GM12873 (cell line): ENCODE results near the gene CES3.
A peak's percentile ranks its signal among the peaks of the same experiment; 100 is the strongest.

Source experiments
- TF ChIP-seq, protein P1 (sequence below): IDR thresholded peaks from 2 replicates; pipeline ENCODE4 v1.5.1; 2012; ENCODE audit warnings: low read depth, mild to moderate bottlenecking, moderate library complexity, low read length, control low read depth; ENCODE audit not compliant: insufficient read depth; ENCODE audit errors: missing control alignments

CES3 gene

DNA sequence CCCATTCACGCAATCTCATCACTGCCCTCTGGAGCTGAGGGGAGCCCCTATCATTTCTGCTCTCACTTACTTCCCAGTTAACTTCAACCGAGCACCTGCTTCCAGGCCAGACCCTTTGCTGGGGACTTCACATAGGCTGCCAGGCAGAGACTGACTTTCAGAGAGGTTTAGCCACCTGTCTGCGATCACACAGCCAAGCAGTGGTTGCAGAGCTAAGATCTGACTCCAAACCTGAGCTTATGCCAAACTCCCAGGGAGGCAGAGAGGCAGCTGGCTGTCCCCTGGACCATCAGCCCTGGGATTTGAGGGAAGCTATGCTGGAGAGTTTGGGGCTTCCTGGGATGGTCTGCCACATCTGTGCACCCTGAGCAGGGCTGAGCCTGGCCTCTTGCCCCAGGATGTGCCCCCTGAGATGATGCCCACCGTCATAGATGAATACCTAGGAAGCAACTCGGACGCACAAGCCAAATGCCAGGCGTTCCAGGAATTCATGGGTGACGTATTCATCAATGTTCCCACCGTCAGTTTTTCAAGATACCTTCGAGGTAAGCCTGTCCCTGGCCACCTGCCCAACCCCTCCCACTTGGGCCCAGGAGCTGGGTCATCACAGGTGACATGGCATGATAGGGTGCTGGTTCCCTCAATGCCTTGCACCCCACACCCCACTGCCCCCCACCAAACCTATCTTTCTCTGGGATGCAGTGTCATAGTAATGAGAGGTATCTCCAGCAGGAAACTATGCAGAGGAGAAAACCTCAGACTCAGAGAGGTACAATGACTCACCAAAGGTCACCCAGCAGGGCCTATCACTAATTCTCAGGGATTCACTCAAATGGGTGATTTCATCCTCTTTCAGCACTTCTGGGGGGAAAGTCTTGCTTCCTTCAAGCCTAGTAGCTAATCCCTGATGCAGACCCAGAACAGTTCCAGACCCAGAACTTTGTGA, 10.0 kb downstream of the CES3 start:
- TF ChIP-seq, protein P1, sequence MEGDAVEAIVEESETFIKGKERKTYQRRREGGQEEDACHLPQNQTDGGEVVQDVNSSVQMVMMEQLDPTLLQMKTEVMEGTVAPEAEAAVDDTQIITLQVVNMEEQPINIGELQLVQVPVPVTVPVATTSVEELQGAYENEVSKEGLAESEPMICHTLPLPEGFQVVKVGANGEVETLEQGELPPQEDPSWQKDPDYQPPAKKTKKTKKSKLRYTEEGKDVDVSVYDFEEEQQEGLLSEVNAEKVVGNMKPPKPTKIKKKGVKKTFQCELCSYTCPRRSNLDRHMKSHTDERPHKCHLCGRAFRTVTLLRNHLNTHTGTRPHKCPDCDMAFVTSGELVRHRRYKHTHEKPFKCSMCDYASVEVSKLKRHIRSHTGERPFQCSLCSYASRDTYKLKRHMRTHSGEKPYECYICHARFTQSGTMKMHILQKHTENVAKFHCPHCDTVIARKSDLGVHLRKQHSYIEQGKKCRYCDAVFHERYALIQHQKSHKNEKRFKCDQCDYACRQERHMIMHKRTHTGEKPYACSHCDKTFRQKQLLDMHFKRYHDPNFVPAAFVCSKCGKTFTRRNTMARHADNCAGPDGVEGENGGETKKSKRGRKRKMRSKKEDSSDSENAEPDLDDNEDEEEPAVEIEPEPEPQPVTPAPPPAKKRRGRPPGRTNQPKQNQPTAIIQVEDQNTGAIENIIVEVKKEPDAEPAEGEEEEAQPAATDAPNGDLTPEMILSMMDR, result no peak

DNA sequence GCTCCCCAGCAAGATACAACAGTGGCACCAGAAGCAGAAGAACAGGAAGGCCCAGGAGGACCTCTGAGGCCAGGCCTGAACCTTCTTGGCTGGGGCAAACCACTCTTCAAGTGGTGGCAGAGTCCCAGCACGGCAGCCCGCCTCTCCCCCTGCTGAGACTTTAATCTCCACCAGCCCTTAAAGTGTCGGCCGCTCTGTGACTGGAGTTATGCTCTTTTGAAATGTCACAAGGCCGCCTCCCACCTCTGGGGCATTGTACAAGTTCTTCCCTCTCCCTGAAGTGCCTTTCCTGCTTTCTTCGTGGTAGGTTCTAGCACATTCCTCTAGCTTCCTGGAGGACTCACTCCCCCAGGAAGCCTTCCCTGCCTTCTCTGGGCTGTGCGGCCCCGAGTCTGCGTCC, 11.9 kb downstream of the CES3 start:
- TF ChIP-seq, protein P1, result no peak

DNA sequence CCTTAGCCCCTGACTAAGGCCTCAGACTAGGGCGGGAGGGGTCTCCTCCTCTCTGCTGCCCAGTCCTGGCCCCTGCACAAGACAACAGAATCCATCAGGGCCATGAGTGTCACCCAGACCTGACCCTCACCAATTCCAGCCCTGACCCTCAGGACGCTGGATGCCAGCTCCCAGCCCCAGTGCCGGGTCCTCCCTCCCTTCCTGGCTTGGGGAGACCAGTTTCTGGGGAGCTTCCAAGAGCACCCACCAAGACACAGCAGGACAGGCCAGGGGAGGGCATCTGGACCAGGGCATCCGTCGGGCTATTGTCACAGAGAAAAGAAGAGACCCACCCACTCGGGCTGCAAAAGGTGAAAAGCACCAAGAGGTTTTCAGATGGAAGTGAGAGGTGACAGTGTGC, 12.7 kb downstream of the CES3 start:
- TF ChIP-seq, protein P1, result no peak

DNA sequence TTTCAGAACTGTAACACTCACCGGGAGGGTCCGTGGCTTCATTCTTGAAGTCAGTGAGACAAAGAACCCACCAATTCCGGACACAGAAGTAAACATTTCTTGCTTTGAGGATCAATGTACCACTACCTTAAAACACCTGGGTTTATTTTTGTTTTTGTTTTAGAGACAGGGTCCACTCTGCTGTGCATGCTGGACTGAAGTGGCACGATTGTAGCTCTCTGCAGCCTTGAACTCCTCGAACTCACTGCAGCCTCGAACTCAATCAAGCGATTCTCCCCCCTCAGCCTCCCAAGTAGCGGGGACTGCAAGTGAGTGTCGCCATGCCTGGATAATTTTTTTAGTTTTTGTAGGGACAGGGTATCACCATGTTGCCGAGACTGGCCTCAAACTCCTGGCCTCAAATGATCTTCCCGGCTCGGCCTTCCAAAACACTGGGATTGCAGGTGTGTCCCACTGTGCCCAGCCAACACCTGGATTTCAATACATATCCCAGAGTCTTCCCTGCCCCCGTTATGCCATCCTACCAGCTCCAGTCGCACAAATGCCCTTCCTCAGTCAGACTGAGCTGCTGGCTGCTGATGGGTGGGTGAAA, 14.3 kb downstream of the CES3 start:
- TF ChIP-seq, protein P1, result no peak

- TF ChIP-seq, protein P1, result no peak
These were observed 15.7 kb downstream of the CES3 start for GRCh38 chr16:66976746-66977145.

- TF ChIP-seq, protein P1, result peak; percentile 98
These were observed 16.5 kb downstream of the CES3 start for GRCh38 chr16:66977341-66978113.
